H1 (cell line): Measurements from ENCODE around the gene SLC15A1. TPM values are rescaled to one million over a fixed set of nuclear protein-coding genes. Genes with fewer than 3 reads are reported as not detected.

ENCODE experiments used
- CHD7 ChIP-seq: fragments of 300-600 bp; sonication (generic); IDR thresholded peaks from 2 replicates; pipeline ENCODE4 v1.7.1; 2012; ENCODE audit warnings: low read length, moderate library complexity, mild to moderate bottlenecking, inconsistent platforms; ENCODE audit not compliant: insufficient replicate concordance
- polyA plus RNA-seq, 7 experiments: library from polyadenylated mRNA; depleted of rRNA in 3 of 7; stranded (reverse) in 5 of 7; unstranded in 2 of 7; fragments of >200 nt in 5 of 7; fragments of 200-250 nt in 2 of 7; gene quantifications; 1 replicate in 5 of 7; 2 replicates in 1 of 7; 4 replicates in 1 of 7; pipeline versions ENCODE4 v1.2.1 to v1.2.3, GENCODE V29; 2011 to 2013; ENCODE audit warnings: missing spikeins in 2 of 7, mixed read lengths in 2 of 7
- total RNA-seq: library from RNA; stranded (reverse); fragmentation: NEBNext Ultra II Directional; extraction: Animal tissue kit (Norgen Biotek cat#: 25700); gene quantifications from 2 replicates; pipeline ENCODE4 v1.2.1, GENCODE V29; 2021

Gene SLC15A1
- total and polyA plus RNA-seq, 2 of the 8 experiments (the other 6 are each of a cell fraction or from before 2014, with no cell fraction given) = 1.3 to 2.4 TPM

- no peak for TF ChIP-seq CHD7
- TF ChIP-seq, all 59 proteins: peak for 0
Observed at GRCh38 chr13:98731925-98732324, 20.5 kb downstream of the SLC15A1 start (continued).
